ENCODE results near the gene KCNJ11. TPM values are rescaled to one million over a fixed set of nuclear protein-coding genes. Genes with fewer than 3 reads are reported as not detected.

KCNJ11 gene
- total and polyA plus RNA-seq, 2 donors (not counting 3 experiments of a cell fraction or from before 2014, with no cell fraction given) = 0.04 TPM; not detected in 1

GRCh38 chr11:17351510-17352176, 36.8 kb downstream of the KCNJ11 start, which contains the start of gene NCR3LG1:
TSS of gene NCR3LG1 (plus strand) at chr11:17351800. CDS start at chr11:17351970, 170 bp downstream.
- BruUV-seq (replicated peaks) = TSS peak; percentile 10
- dilution Hi-C loops (cut with MboI; ENCODE audit: extremely low pct_ligation_motif_present, low sequenced_read_pairs) (no loop called here), intact Hi-C loops (cut with micrococcal nuclease) (loop anchor here (1.0 to 5.0 kb wide), 4 partner anchors 121 to 1041 kb away; partner anchors contain the start of genes LDHA and RPS13)
- Histone ChIP-seq H3K9ac (replicated peaks; ENCODE audit: extremely low read depth, insufficient read depth, low read length) (peak within 1 kb of the TSS; percentile 70), H3K79me2 (ENCODE audit: control insufficient read depth, insufficient read depth, low read length) (peaks cover 3% of the 10 kb centered on the region), H3K27ac (ENCODE audit: insufficient read depth, low read depth, low read length) (peak within 1 kb of the TSS; percentile 18), H3K4me2 (ENCODE audit: insufficient read depth, low read length) (peak within 1 kb of the TSS; percentile 97), H2AFZ (ENCODE audit: low read depth, low read length) (peak within 1 kb of the TSS; percentile 86), H3K36me3 (ENCODE audit: control insufficient read depth in 2 of 2, extremely low read depth in 1 of 2, insufficient read depth in 2 of 2, low read length in 2 of 2) (no peaks in the 10 kb centered on the region), H3K4me3 (replicated peaks in 1 of 3; ENCODE audit: insufficient read depth in 1 of 3, low read depth in 1 of 3, low read length in 3 of 3) (peak within 1 kb of the TSS; percentile 68 to 87 (median 85)), H3K9me3 (replicated peaks; ENCODE audit: control insufficient read depth, insufficient read depth, low read length) (no peaks in the 10 kb centered on the region), H3K4me1 (ENCODE audit: control insufficient read depth, extremely low read depth, insufficient read depth, low read length) (peaks cover 16% of the 10 kb centered on the region), H3K9me1 (replicated peaks; ENCODE audit: control insufficient read depth, extremely low read depth, insufficient read depth, low read length) (no peaks in the 10 kb centered on the region), H4K20me1 (replicated peaks; ENCODE audit: control insufficient read depth, extremely low read depth, insufficient read depth, low read length) (no peaks in the 10 kb centered on the region), H3K27me3 (ENCODE audit: control insufficient read depth in 2 of 2, insufficient read depth in 2 of 2, low read length in 2 of 2) (no peaks in the 10 kb centered on the region)
- ChIA-PET POLR2A (interaction anchor here (0.7 kb wide), 1 partner anchor 239 kb away, joined by 8 read pairs; no protein-coding TSS in a partner anchor), CTCF (interaction anchor here (0.6 to 4.1 kb wide), 3 partner anchors 26 to 122 kb away, joined by 3 to 38 read pairs (median 22); no protein-coding TSS in a partner anchor)
- DNase-seq (ENCODE audit: low read depth, low spot score) = peak; percentile 55
- no peak for TF ChIP-seq EZH2 (IDR thresholded peaks at IDR 0.05; ENCODE audit: borderline replicate concordance, low read depth, low read length, severe bottlenecking)
- TF ChIP-seq FOS (IDR thresholded peaks at IDR 0.05; ENCODE audit: borderline replicate concordance, insufficient read depth, low read length) = no peak
- TF ChIP-seq MYC (IDR thresholded peaks at IDR 0.05; ENCODE audit: low read depth, low read length) = peak; percentile 35
- TF ChIP-seq GATA2 (IDR thresholded peaks at IDR 0.05; ENCODE audit: insufficient read depth, insufficient read length, low read depth, low read length) = no peak
- no peak for TF ChIP-seq JUN (IDR thresholded peaks at IDR 0.05; ENCODE audit: borderline replicate concordance, insufficient read depth, insufficient read length, low read depth)
- TF ChIP-seq CTCF (IDR thresholded peaks at IDR 0.05; ENCODE audit: extremely low read depth in 1 of 2, insufficient read depth in 1 of 2, low read depth in 1 of 2, low read length in 2 of 2) = no peak
- TF ChIP-seq POLR2AphosphoS5 (IDR thresholded peaks at IDR 0.05; ENCODE audit: insufficient read depth, low read depth, low read length) = no peak
- TF ChIP-seq POLR2A (IDR thresholded peaks at IDR 0.05; ENCODE audit: low read depth, low read length) = peak; percentile 47
- peak; percentile 55 for FAIRE-seq

Data from endothelial cell of umbilical vein (primary cell).